ENCODE data around the gene AP4S1. TPM values are rescaled to one million over a fixed set of nuclear protein-coding genes. Genes with fewer than 3 reads are reported as not detected.
"Not testable (repeated sequence)": the region's sequence is repeated elsewhere in the genome, so short reads cannot be mapped to it uniquely, and the experiment has no call there.

AP4S1 gene
- total and polyA plus RNA-seq, 4 donors, result 5.4 to 10.7 (median 7.3) TPM

GRCh38 chr14:31051511-31051910 lies 26.1 kb downstream of the AP4S1 start:
- peaks cover 0 to 2% (median 0%) of the 10 kb centered on the region in 5 donors for H3K4me1 ChIP-seq (ENCODE audit: control insufficient read depth in 5 of 5, insufficient read depth in 5 of 5, low read length in 5 of 5)
- no peak overlapping the region for H3K4me3 ChIP-seq
- no peaks in the 10 kb centered on the region for H3K27me3 ChIP-seq (ENCODE audit: control insufficient read depth in 3 of 3, insufficient read depth in 3 of 3, low read length in 2 of 3)
- 71 to 77% methylated on average over 4 of the region's 4 CpGs for WGBS, 2 donors
- H3K36me3 ChIP-seq (ENCODE audit: control insufficient read depth in 4 of 4, insufficient read depth in 4 of 4, low read length in 4 of 4), result no peaks in the 10 kb centered on the region
- no peak overlapping the region for H3K27ac ChIP-seq (ENCODE audit: low read depth in 1 of 2, low read length in 1 of 2)
- no peaks in the 10 kb centered on the region for H3K9me3 ChIP-seq (ENCODE audit: control insufficient read depth in 4 of 4, insufficient read depth in 3 of 4, low read length in 3 of 4)
- H3K9ac ChIP-seq (ENCODE audit: insufficient read depth in 1 of 2, low read length in 2 of 2), result no peak overlapping the region
- ATAC-seq (ENCODE audit: insufficient read depth, low FRiP score) (no peak), DNase-seq (no peak)
- no peak for TF ChIP-seq CTCF (IDR thresholded peaks at IDR 0.05; ENCODE audit: control extremely low read depth, extremely low read depth)

- H3K4me1 ChIP-seq (ENCODE audit: control insufficient read depth in 5 of 5, insufficient read depth in 5 of 5, low read length in 5 of 5); H3K9ac ChIP-seq (ENCODE audit: insufficient read depth in 1 of 2, low read length in 2 of 2); H3K4me3 ChIP-seq; H3K36me3 ChIP-seq (ENCODE audit: control insufficient read depth in 4 of 4, insufficient read depth in 4 of 4, low read length in 4 of 4); H3K9me3 ChIP-seq (ENCODE audit: control insufficient read depth in 4 of 4, insufficient read depth in 3 of 4, low read length in 3 of 4); H3K27me3 ChIP-seq (ENCODE audit: control insufficient read depth in 3 of 3, insufficient read depth in 3 of 3, low read length in 2 of 3): not testable (repeated sequence)
- WGBS, 2 donors, result 84 to 89% methylated on average over 8 to 9 of the region's 9 CpGs
- peak overlapping the region in 1 of 2 donors; percentile 22 for H3K27ac ChIP-seq (ENCODE audit: low read depth in 1 of 2, low read length in 1 of 2)
- peak; percentile 44 for ATAC-seq (ENCODE audit: insufficient read depth, low FRiP score)
- peak in 1 of 3 donors; percentile 11 for DNase-seq
Observed at GRCh38 chr14:31052905-31053586, 27.6 kb downstream of the AP4S1 start.

DNA sequence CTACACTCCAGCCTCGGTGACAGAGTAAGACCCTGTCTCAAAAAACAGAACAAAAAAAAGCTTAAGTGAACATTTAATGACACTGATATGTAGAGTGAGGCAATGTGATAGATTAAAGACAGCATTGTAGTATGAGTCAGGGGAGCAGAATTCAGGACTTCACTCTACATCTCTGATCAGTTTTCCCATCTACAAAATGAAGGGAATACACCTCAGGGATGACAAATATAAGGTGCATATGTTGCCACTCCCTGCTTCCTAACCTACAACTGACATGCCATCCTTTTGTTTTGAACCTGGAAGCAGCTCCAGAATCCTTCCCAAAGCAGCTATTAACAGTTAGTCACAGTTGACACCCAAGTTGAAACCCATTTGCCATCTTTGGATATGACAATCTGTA lies 31.6 kb downstream of the AP4S1 start:
- ATAC-seq (ENCODE audit: insufficient read depth, low FRiP score), result no peak
- 92 to 100% methylated on average over 1 of the region's 1 CpG for WGBS, 2 donors

More for the DNA sequence above, 31.6 kb downstream of the AP4S1 start:
- Histone ChIP-seq H3K4me3 (no peak overlapping the region), H3K27ac (ENCODE audit: low read depth in 1 of 2, low read length in 1 of 2) (no peak overlapping the region), H3K4me1 (ENCODE audit: control insufficient read depth in 5 of 5, insufficient read depth in 5 of 5, low read length in 5 of 5) (peaks cover 0 to 6% (median 3%) of the 10 kb centered on the region in 5 donors), H3K9ac (ENCODE audit: insufficient read depth in 1 of 2, low read length in 2 of 2) (no peak overlapping the region), H3K9me3 (ENCODE audit: control insufficient read depth in 4 of 4, insufficient read depth in 3 of 4, low read length in 3 of 4) (no peaks in the 10 kb centered on the region), H3K27me3 (ENCODE audit: control insufficient read depth in 3 of 3, insufficient read depth in 3 of 3, low read length in 2 of 3) (no peaks in the 10 kb centered on the region), H3K36me3 (ENCODE audit: control insufficient read depth in 4 of 4, insufficient read depth in 4 of 4, low read length in 4 of 4) (no peaks in the 10 kb centered on the region)
- no peak for TF ChIP-seq CTCF (IDR thresholded peaks at IDR 0.05; ENCODE audit: control extremely low read depth, extremely low read depth)
- DNase-seq, result no peak

All from lung (tissue), 12 donors.